ENCODE results near the gene C2. TPM values are rescaled to one million over a fixed set of nuclear protein-coding genes. Genes with fewer than 3 reads are reported as not detected.

The C2 gene
- total RNA-seq, 2 donors from 2014 or later = 7.8 to 15.2 TPM

DNA sequence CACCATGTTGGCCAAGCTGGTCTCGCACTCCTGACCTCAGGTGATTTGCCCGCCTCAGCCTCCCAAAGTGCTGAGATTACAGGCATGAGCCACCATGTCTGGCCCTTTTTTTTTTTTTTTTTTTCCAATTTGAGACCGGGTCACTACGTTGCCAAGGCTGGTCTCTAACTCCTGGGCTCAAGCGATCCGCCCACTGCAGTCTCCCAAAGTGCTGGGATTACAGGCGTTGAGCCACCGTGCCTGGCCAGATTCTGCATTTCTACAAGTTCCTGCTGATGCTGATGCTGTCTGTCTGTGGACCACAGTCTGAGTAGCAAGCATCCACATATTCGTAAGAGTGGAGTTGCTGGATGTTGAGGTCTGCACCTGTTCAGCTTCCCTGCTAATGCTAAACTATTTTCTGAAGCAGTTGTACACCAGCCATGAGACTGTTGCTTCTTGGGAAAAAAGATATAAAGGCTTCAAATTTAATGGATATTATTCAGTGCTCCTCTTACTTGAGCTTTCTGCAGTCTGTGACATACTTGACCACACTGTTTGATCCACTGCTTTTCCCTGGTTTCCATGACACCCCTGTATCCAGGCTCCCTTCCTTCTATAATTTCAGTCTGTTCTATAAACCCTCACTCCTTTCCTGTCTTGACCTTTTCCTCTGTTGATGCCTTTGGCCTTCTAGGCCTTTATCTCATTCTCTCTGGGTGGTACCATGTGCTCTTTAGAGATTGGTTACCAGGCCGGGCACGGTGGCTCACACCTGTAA lies 15.5 kb upstream of the C2 start:
- Histone ChIP-seq H3K4me1 (no peaks in the 10 kb centered on the region), H3K27me3 (no peaks in the 10 kb centered on the region), H3K4me3 (no peak overlapping the region), H3K9me3 (no peaks in the 10 kb centered on the region), H3K27ac (no peak overlapping the region), H3K9ac (ENCODE audit: low read depth in 2 of 2, low read length in 2 of 2) (no peak overlapping the region), H3K36me3 (no peaks in the 10 kb centered on the region)
- no peak for DNase-seq
- intact Hi-C loops (cut with DNase I) = no loop called here
- TF ChIP-seq, protein P1, sequence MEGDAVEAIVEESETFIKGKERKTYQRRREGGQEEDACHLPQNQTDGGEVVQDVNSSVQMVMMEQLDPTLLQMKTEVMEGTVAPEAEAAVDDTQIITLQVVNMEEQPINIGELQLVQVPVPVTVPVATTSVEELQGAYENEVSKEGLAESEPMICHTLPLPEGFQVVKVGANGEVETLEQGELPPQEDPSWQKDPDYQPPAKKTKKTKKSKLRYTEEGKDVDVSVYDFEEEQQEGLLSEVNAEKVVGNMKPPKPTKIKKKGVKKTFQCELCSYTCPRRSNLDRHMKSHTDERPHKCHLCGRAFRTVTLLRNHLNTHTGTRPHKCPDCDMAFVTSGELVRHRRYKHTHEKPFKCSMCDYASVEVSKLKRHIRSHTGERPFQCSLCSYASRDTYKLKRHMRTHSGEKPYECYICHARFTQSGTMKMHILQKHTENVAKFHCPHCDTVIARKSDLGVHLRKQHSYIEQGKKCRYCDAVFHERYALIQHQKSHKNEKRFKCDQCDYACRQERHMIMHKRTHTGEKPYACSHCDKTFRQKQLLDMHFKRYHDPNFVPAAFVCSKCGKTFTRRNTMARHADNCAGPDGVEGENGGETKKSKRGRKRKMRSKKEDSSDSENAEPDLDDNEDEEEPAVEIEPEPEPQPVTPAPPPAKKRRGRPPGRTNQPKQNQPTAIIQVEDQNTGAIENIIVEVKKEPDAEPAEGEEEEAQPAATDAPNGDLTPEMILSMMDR (IDR thresholded peaks at IDR 0.05) = no peak

DNA sequence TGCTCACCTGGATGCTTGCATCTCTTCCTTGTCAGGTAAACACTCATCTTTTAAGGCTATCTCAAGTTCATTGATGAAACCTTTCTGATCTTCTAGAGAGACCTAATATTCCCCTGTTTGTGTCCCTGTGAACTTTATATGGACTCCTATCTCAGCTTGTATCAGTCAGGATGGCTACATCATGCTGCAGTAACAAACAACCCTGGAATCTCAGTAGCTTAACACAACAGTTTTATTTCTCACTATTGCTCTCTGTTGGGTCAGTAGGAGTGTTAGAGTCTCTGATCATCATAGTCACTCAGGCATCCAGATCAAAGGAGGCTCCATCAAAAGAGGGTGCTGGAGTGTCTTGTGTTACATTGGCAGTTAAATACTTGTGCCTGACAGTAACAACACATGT lies 12.2 kb upstream of the C2 start:
- H3K36me3 ChIP-seq = no peaks in the 10 kb centered on the region
- no peak overlapping the region for H3K27ac ChIP-seq
- no peak overlapping the region for H3K9ac ChIP-seq (ENCODE audit: low read depth in 2 of 2, low read length in 2 of 2)
- no peaks in the 10 kb centered on the region for H3K4me1 ChIP-seq
- no peaks in the 10 kb centered on the region for H3K27me3 ChIP-seq
- H3K9me3 ChIP-seq = no peaks in the 10 kb centered on the region
- H3K4me3 ChIP-seq = no peak overlapping the region
- DNase-seq = no peak
- TF ChIP-seq, protein P1 (IDR thresholded peaks at IDR 0.05) = no peak
- intact Hi-C loops (cut with DNase I) = no loop called here

DNA sequence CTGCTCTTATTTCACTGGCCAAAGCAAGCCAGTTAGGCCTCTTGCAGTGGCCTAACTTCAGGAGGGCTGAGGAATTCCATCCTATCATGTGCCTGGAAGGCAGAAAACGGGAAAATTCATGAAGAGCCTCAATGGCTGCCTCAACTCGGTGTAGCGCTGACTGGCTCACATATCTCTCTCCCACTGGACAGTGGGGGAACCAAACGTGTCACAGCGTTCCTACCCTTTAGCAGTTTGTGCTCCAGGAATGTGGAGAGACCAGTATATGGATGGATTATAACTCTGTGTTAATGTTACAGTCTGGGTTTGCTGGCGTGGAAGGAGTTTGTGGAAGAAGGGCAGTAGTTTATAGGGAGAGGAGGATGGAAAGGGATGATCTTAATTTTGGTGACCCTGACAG lies 11.8 kb upstream of the C2 start:
- Histone ChIP-seq H3K9me3 (no peaks in the 10 kb centered on the region), H3K9ac (ENCODE audit: low read depth in 2 of 2, low read length in 2 of 2) (no peak overlapping the region), H3K36me3 (no peaks in the 10 kb centered on the region), H3K4me3 (no peak overlapping the region), H3K27me3 (no peaks in the 10 kb centered on the region), H3K27ac (no peak overlapping the region), H3K4me1 (no peaks in the 10 kb centered on the region)
- DNase-seq = no peak
- TF ChIP-seq, protein P1 (IDR thresholded peaks at IDR 0.05) = no peak
- intact Hi-C loops (cut with DNase I) = no loop called here

DNA sequence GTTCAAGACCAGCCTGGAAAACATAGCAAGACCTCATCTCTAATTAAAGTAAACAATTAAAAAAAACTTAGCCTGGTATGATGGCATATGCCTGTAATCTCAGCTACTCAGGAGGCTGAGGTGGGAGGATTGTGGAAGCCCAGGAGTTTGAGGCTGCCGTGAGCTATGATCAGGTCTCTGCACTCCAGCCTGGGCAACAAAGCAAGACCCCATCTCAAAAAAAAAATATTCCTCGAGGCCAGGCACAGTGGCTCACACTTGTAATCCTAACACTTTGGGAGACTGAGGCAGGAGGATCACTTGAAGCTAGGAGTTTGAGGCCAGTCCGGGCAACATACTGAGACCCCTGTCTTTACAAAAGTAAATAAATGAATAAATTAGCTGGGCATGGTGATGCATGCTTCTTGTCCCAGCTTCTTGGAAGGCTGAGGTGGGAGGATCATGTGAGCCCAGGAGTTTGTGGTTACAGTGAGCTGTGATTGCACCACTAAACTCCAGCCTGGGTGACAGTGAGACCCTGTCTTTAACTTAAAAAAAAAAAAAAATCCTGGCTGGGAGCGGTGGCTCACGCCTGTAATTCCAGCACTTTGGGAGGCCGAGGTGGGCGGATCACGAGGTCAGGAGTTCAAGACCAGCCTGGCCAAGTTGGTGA lies 9.3 kb upstream of the C2 start:
- Histone ChIP-seq H3K4me1 (no peaks in the 10 kb centered on the region), H3K27ac (no peak overlapping the region), H3K27me3 (no peaks in the 10 kb centered on the region), H3K9ac (ENCODE audit: low read depth in 2 of 2, low read length in 2 of 2) (no peak overlapping the region), H3K36me3 (no peaks in the 10 kb centered on the region), H3K9me3 (no peaks in the 10 kb centered on the region), H3K4me3 (no peak overlapping the region)
- intact Hi-C loops (cut with DNase I) = no loop called here
- TF ChIP-seq, protein P1 (IDR thresholded peaks at IDR 0.05) = no peak
- DNase-seq = no peak

DNA sequence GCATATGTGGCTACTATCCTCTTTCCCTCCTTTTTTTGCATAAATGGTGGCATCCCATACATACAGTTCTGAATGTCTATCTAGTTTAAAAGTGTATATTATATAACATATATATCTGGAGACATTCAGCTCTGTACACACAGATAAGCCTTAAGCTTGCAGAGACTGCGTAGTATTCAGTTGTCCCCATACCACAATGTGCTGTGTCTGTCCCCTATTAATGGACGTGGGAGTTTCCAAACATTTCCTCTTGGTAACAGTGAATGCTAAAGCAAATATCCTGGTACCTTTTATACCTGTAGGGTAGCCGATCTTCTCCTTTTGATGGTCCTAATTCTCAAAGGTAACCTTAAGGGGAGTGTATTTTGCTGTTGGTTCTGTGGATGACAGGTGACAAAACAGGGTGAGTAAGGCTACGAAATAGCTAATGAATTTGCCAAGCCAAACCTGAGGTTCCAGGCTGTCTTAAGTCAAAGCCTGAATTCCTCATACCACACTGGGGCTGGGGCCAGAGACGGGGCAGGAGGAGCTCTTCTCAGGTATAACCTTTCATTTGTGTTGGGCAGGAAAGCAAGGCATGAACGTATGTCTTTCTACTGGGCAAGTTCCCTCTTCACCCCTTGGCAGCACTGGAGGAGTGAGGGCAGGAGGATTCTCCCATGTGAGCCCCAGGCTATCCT lies 7.8 kb upstream of the C2 start:
- Histone ChIP-seq H3K27ac (no peak overlapping the region), H3K4me3 (no peak overlapping the region), H3K4me1 (no peaks in the 10 kb centered on the region), H3K9me3 (no peaks in the 10 kb centered on the region), H3K36me3 (no peaks in the 10 kb centered on the region), H3K9ac (ENCODE audit: low read depth in 2 of 2, low read length in 2 of 2) (no peak overlapping the region), H3K27me3 (no peaks in the 10 kb centered on the region)
- intact Hi-C loops (cut with DNase I) = no loop called here
- TF ChIP-seq, protein P1 (IDR thresholded peaks at IDR 0.05) = no peak
- no peak for DNase-seq

All from colonic mucosa (tissue), 4 donors.